AG09319 (cell line): Measurements from ENCODE around the gene IRAK2.

Experiments used
- DNase-seq: peaks from one replicate; pipeline ENCODE4 v3.0.0-alpha.2; 2010; ENCODE audit warnings: low read depth; ENCODE audit errors: extremely low read depth
- CTCF ChIP-seq: IDR thresholded peaks from 2 replicates; pipeline ENCODE4 v1.5.1; 2011; ENCODE audit warnings: low read depth, mild to moderate bottlenecking, inconsistent platforms, low read length, moderate library complexity

Gene IRAK2

DNA sequence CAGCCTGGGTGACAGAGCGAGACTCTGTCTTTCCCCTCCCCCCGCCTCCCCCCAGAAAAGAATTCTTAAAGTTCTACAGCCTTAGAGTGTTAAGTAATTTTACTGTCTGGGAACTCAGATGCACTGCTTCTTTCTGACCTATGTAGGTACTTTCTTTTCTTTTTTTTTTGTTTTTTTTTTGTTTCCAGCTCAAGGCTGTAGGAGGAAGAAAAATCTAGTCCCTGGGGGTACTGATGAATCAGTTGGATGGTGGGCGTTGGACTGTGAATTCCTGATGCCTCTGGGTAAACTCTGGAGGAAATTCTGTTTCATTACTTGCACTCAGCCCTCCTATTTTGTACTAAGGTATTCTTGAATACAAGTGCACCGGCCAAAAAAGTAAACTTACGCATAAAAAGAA lies 117.2 kb downstream of the IRAK2 start:
- TF ChIP-seq CTCF, result no peak
- DNase-seq, result no peak

DNA sequence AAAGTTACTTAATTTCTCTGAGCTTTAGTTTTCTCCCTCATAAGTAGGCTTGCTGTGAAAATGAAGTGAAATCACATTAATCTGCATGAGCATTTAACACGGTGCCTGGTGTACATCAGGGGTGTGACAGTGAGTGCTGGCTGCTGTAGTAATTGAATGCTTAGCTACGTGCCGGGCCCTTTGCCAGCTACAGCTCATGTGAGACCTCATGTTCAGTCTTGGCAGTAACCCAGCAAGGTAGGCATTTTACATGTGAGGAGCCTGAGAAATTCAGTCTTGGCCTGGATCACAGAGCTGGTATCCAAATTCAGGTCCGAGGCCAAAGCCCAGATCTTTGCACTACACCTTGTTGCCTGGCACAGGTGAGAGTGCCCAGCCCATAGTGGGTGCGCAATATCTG lies 118.9 kb downstream of the IRAK2 start:
- no peak for DNase-seq
- no peak for TF ChIP-seq CTCF

- DNase-seq, result no peak
- TF ChIP-seq CTCF, result no peak
Measured at GRCh38 chr3:10284496-10284895, 119.8 kb downstream of the IRAK2 start.

- DNase-seq, result no peak
- TF ChIP-seq CTCF, result no peak
Measured at GRCh38 chr3:10285272-10286132, 120.8 kb downstream of the IRAK2 start.

DNA sequence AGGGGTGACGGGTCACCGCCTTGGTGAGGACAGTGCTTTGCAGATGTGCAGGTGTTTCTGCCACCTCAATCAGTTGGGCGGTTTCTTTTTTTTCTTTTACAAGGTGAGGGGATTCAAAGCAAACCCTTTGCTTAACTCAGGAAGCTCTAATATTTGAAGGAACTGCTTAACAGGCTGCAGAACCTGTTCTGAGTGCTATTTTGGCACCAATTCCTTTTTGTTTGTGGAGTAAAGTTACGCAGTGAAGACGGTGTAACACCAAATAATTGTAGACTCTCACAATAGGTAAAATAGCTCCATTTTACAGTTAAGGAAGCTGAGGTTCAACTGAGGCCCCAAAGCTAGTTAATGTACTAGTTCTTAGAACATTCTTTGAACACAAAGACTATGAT lies 121.4 kb downstream of the IRAK2 start:
- no peak for TF ChIP-seq CTCF
- no peak for DNase-seq

GRCh38 chr3:10286596-10287295 lies 122.0 kb downstream of the IRAK2 start:
- peak; percentile 19 for DNase-seq
- TF ChIP-seq CTCF, result peak; percentile 50

DNA sequence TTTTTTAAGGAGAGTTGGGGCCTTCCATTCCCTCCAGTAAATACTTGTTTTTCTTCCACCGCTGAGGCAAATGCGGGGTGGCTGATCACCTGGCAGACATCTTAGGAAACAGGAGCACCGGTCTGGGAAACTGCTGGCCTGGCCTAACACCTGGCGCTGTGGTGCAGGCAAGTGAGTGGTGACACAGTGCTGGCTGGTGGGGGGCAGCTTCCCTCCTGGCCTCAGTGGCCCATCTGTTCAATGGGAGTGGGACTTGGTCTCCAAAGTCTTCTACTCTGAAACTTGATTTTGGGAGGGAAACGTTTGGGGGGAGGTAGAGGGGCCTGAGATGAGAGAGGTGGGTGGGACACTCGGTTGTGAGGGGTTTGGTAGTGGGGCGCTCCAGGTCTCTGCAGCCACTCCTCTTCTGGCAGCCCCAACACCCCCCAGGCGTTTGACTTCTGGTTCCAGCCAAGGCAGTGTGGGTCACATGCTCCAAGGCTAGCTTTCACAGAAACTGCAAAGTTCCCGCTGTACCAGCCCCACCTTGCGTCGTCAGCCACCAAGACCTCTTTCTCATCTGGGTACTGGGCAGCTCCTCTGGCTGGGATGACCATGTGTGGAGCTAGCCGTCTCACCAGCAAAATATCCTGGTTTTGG lies 123.3 kb downstream of the IRAK2 start:
- no peak for TF ChIP-seq CTCF
- no peak for DNase-seq
